H1 (cell line): ENCODE measurements around the gene IFI16. TPM values are rescaled to one million over a fixed set of nuclear protein-coding genes. Genes with fewer than 3 reads are reported as not detected.

Source experiments
- SIRT6 ChIP-seq: IDR thresholded peaks from one replicate; pipeline ENCODE4 v1.7.1; 2012; ENCODE audit warnings: low read length, inconsistent platforms
- polyA plus RNA-seq, 7 experiments: library from polyadenylated mRNA; depleted of rRNA in 3 of 7; stranded (reverse) in 5 of 7; unstranded in 2 of 7; fragments of >200 nt in 5 of 7; fragments of 200-250 nt in 2 of 7; gene quantifications; 1 replicate in 5 of 7; 2 replicates in 1 of 7; 4 replicates in 1 of 7; pipeline versions ENCODE4 v1.2.1 to v1.2.3, GENCODE V29; 2011 to 2013; ENCODE audit warnings: missing spikeins in 2 of 7, mixed read lengths in 2 of 7
- total RNA-seq: library from RNA; stranded (reverse); fragmentation: NEBNext Ultra II Directional; extraction: Animal tissue kit (Norgen Biotek cat#: 25700); gene quantifications from 2 replicates; pipeline ENCODE4 v1.2.1, GENCODE V29; 2021

The IFI16 gene
- total and polyA plus RNA-seq, 2 of the 8 experiments (the other 6 are each of a cell fraction or from before 2014, with no cell fraction given): 0.63 to 0.74 TPM

DNA sequence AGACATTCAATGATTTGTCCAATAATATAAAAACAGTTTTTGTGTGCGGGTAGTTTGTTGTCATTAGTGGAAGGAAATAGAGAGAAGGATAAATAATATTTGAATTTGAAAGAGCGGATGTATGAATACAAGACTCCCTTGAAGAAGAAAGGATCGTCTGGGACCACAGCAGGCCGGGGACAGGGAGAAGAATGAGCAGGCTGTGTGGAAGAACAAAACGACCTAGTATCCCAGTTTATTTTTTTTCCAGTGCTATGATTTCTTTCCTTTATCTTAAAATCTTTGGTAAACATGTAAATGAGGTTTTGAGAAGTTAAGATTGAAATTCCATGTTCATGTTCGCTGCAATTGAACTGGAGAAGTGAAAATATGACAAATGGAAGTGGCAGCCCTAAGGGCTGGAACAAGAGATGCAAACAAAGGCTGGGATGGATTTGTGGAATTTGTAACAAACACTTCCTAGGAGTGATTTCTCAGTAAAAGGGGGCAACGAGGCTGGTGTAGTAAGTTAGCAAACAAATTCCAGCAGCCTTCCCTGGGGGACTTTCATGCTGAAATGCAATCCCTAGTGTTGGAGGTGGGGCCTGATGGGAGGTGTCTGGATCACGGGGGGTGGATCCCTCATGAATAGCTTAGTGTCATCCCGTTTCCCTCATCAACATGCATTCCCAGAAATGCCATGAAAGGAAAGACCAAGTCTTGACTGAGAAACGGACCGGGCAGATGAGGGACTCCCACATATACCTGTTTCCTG is 10.2 kb upstream of the IFI16 start (continued):
- TF ChIP-seq SIRT6: no peak
